HG03378 (cell line): ENCODE measurements around the gene STARD13.

ENCODE experiments used
- ATAC-seq: cut with Tn5 transposase; IDR thresholded peaks from one replicate; pipeline ENCODE4 v1.9.1; 2021; ENCODE audit warnings: mild to moderate bottlenecking, moderate library complexity; ENCODE audit not compliant: unreplicated experiment

STARD13 gene

GRCh38 chr13:33069365-33069764 is 216.2 kb downstream of the STARD13 start:
- no peak for ATAC-seq

DNA sequence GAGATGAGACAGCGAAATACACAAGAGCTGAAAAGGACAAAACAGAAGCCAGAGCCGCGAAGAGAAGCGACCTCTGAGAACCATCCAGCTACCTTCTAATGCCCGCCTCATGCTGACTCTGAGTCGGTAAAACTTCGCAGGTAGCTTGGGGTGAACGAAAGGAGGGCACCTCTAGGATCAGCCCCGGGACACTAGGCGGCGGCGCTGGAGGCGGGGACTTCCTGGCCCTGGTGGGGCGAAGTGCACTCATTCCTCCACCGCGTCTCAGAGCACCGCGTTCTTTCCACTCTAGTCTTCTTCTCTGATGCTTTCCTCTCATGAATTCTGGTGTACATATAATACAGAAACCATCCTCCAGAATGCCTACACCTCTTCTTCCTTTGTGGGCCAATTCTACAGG is 219.2 kb downstream of the STARD13 start:
- no peak for ATAC-seq

DNA sequence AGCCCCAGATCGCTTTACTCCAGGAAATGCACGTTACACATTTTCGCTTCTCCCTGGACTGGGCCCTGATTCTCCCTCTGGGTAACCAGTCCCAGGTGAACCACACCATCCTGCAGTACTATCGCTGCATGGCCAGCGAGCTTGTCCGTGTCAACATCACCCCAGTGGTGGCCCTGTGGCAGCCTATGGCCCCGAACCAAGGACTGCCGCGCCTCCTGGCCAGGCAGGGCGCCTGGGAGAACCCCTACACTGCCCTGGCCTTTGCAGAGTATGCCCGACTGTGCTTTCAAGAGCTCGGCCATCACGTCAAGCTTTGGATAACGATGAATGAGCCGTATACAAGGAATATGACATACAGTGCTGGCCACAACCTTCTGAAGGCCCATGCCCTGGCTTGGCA is 224.7 kb downstream of the STARD13 start:
- no peak for ATAC-seq

DNA sequence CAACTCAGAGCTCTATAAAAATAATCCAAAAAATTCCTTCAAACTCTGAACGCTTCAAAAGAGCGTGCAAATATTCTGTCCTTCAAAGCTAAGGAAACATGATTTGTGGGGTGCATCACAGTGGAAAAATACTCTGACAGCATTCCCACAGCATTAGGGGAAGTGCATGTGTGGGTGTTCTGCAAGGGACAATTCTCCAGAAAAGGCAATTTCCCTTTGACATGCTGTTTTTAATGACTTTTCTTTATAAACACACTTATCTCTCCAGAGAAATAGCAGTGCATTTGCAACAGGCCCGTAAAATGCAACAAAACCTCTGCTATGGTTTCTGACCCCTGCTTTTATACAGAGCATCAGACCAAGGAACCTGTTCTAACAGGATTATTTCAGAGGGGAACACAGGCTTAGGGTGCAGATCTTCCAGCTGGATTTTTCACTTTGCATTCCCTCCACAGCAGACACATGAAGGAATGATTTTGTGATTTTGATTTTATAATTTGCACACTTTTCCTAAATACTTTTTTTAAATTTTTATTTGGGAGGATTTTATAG is 226.7 kb downstream of the STARD13 start:
- ATAC-seq = no peak

DNA sequence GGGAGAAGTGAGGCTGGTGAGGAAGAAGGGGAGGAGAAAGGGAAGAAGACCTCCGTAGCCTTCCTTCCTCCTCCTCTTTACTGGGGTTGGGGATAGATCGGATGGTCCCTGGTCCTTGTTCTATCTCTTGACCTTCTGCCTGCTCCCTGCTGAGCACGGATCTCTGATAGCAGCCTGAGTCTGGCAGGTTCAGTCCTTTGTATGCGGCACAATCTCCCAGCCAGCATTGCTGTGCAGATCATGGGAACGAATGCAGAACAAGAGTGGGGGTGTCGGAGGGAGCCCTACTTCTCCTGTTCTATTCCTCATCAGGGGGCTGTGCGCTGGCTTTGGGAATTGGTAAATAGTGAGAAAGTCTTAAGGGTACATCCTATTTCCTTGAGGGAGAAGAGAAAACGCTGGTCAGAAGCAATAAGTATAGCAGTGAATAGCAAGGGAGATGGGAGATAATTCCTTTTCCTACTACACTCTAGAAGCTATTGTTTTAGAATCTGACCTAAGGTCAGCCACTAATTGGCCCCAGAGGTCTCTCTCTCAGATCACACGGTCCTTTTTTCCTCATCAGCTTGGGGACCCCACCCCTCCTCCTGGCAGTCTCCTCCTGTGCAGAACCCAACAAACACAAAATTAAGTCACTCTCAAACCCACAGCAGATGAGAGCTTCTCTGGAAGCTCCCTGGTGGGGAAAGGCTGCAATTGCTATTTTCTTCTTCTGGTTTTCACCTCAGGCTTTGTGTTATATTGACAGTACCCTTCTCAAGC is 228.4 kb downstream of the STARD13 start:
- ATAC-seq = no peak

DNA sequence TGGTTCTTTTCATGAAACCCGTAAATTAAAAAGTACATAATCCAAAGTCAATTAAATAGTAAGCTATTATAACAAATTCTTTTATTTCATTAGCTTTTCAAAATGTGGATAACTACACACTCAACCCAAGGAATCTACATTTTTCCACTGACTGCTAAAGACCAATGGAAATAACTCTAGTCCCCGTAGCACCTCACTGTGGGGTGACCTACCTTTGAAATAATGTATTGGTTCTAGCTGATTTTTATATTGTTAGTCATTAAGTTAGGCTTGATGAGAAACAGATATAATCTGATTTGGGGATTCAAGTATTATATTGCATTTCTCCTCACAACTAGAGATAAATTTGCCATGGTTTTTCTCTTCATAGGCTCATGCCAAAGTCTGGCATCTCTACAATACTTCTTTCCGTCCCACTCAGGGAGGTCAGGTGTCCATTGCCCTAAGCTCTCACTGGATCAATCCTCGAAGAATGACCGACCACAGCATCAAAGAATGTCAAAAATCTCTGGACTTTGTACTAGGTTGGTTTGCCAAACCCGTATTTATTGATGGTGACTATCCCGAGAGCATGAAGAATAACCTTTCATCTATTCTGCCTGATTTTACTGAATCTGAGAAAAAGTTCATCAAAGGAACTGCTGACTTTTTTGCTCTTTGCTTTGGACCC is 232.0 kb downstream of the STARD13 start:
- no peak for ATAC-seq
